Breast epithelium (tissue), 3 donors: ENCODE data around the gene DNASE1L2.

Experiments
- CTCF ChIP-seq, 3 donors: fragments of 450-650 bp; IDR thresholded peaks; one replicate each; pipeline ENCODE4 v1.5.1; 2016 to 2017; ENCODE audit warnings: antibody characterized with exemption in 3 of 3, mild to moderate bottlenecking in 3 of 3, moderate library complexity in 3 of 3
- POLR2A ChIP-seq: fragments of 450-650 bp; IDR thresholded peaks from one replicate; pipeline ENCODE4 v1.6.1; 2016; ENCODE audit warnings: antibody characterized with exemption, mild to moderate bottlenecking, moderate library complexity

GRCh38 chr16:2189252-2189893, 46.9 kb upstream of the DNASE1L2 start:
- no peak for TF ChIP-seq POLR2A
- TF ChIP-seq CTCF (IDR thresholded peaks at IDR 0.05) = no peak
